ENCODE results near the gene TES. TPM values are rescaled to one million over a fixed set of nuclear protein-coding genes. Genes with fewer than 3 reads are reported as not detected.

Gene TES
- total and polyA plus RNA-seq, 2 of the 8 experiments (the other 6 are each of a cell fraction or from before 2014, with no cell fraction given), result 18.2 to 36.3 TPM

- Histone ChIP-seq H3K27me3 (replicated peaks in 1 of 4; ENCODE audit: control insufficient read depth in 3 of 4, extremely low read depth in 1 of 4, insufficient read depth in 3 of 4, low read length in 3 of 4) (no peaks in the 10 kb centered on the region), H4K91ac (replicated peaks; ENCODE audit: insufficient read length, low read length) (no peak overlapping the region), H3K4me3 (ENCODE audit: extremely low read depth in 1 of 4, insufficient read depth in 2 of 4, low read depth in 3 of 4, low read length in 4 of 4) (no peak overlapping the region), H3K27ac (ENCODE audit: low read depth, low read length) (no peak overlapping the region), H3K36me3 (ENCODE audit: control insufficient read depth in 2 of 4, insufficient read depth in 4 of 4, low read length in 3 of 4) (no peaks in the 10 kb centered on the region), H3K9me3 (ENCODE audit: insufficient read depth in 2 of 2, low read depth in 1 of 2, low read length in 1 of 2) (no peaks in the 10 kb centered on the region), H3K4me2 (ENCODE audit: insufficient read depth in 1 of 2, low read depth in 2 of 2, low read length in 2 of 2) (no peak overlapping the region), H2BK5ac (ENCODE audit: low read depth, low read length) (no peak overlapping the region), H3K79me1 (ENCODE audit: low read depth, low read length) (no peaks in the 10 kb centered on the region), H3K9ac (replicated peaks in 1 of 4; ENCODE audit: extremely low read depth in 1 of 4, low read depth in 3 of 4, low read length in 3 of 4) (no peak overlapping the region), H4K20me1 (replicated peaks in 1 of 2; ENCODE audit: control insufficient read depth in 1 of 2, insufficient read depth in 2 of 2, low read length in 2 of 2) (no peaks in the 10 kb centered on the region), H3K4me1 (replicated peaks in 1 of 4; ENCODE audit: control insufficient read depth in 3 of 4, insufficient read depth in 4 of 4, low read length in 3 of 4) (no peaks in the 10 kb centered on the region; a peak in 1 of 7 replicates), H2BK120ac (replicated peaks; ENCODE audit: low read depth, low read length) (no peak overlapping the region), H3K4ac (replicated peaks; ENCODE audit: insufficient read length, low read depth, low read length) (no peak overlapping the region), H2AK5ac (ENCODE audit: low read depth, low read length) (no peak overlapping the region), H3K18ac (ENCODE audit: extremely low read depth, low read length) (no peak overlapping the region), H2BK12ac (ENCODE audit: low read depth, low read length) (no peak overlapping the region), H3K14ac (ENCODE audit: insufficient read length) (no peak overlapping the region), H2BK20ac (ENCODE audit: low read length) (no peak overlapping the region), H3K79me2 (ENCODE audit: control insufficient read depth in 1 of 2, insufficient read depth in 2 of 2, low read length in 2 of 2) (no peaks in the 10 kb centered on the region), H3K23ac (ENCODE audit: insufficient read length) (no peak overlapping the region), H4K5ac (ENCODE audit: insufficient read length, low read depth, low read length) (no peak overlapping the region), H3K23me2 (ENCODE audit: low read depth, low read length) (no peaks in the 10 kb centered on the region), H2BK15ac (ENCODE audit: low read length) (no peak overlapping the region), H4K8ac (ENCODE audit: extremely low read depth, insufficient read depth, low read length) (no peak overlapping the region), H2AFZ (ENCODE audit: low read length) (no peak overlapping the region), H3K56ac (replicated peaks; ENCODE audit: insufficient read length, low read depth, low read length) (no peak overlapping the region)
- POLR2A ChIA-PET (ENCODE audit: partially characterized antibody), result no interaction called here
- no peak for FAIRE-seq
- TF ChIP-seq CHD1 (IDR thresholded peaks at IDR 0.05; ENCODE audit: low read depth, low read length) (no peak), CHD2 (IDR thresholded peaks at IDR 0.05; ENCODE audit: low read length) (no peak), GABPA (IDR thresholded peaks at IDR 0.05; ENCODE audit: borderline replicate concordance, insufficient read depth, low read length) (no peak), NANOG (IDR thresholded peaks at IDR 0.05; ENCODE audit: insufficient read depth, low read depth, low read length, poor library complexity, severe bottlenecking) (no peak), BACH1 (IDR thresholded peaks at IDR 0.05; ENCODE audit: low read length) (no peak), RFX5 (IDR thresholded peaks at IDR 0.05; ENCODE audit: borderline replicate concordance, low read depth, low read length) (no peak), KDM1A (IDR thresholded peaks at IDR 0.05; ENCODE audit: borderline replicate concordance, low read length) (no peak), EGR1 (IDR thresholded peaks at IDR 0.05; ENCODE audit: borderline replicate concordance, low read depth, low read length) (no peak), CTCF (IDR thresholded peaks at IDR 0.05; ENCODE audit: control extremely low read depth in 1 of 3, insufficient read depth in 1 of 3, low read depth in 1 of 3, low read length in 3 of 3) (no peak)
- TF ChIP-seq, protein P1, sequence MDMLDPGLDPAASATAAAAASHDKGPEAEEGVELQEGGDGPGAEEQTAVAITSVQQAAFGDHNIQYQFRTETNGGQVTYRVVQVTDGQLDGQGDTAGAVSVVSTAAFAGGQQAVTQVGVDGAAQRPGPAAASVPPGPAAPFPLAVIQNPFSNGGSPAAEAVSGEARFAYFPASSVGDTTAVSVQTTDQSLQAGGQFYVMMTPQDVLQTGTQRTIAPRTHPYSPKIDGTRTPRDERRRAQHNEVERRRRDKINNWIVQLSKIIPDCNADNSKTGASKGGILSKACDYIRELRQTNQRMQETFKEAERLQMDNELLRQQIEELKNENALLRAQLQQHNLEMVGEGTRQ (IDR thresholded peaks at IDR 0.05; ENCODE audit: low read length), result no peak
- CTCF ChIA-PET (ENCODE audit: partially characterized antibody), result interaction anchor here (0.6 to 6.1 kb wide), 26 partner anchors 8 to 660 kb away, joined by 3 to 46 read pairs (median 5); no protein-coding TSS in a partner anchor
- DNase-seq (ENCODE audit: low read depth in 1 of 2, low spot score in 2 of 2), result no peak
Observed at GRCh38 chr7:116172353-116172752, 38.0 kb upstream of the TES start.
